NCI-H2227 (cell line): ENCODE results near the gene PANX2.

Experiments used
- DNase-seq: peaks from one replicate; lab custom pipeline; 2025; ENCODE audit not compliant: unreplicated experiment; lab: John Stamatoyannopoulos, UW

The PANX2 gene

DNA sequence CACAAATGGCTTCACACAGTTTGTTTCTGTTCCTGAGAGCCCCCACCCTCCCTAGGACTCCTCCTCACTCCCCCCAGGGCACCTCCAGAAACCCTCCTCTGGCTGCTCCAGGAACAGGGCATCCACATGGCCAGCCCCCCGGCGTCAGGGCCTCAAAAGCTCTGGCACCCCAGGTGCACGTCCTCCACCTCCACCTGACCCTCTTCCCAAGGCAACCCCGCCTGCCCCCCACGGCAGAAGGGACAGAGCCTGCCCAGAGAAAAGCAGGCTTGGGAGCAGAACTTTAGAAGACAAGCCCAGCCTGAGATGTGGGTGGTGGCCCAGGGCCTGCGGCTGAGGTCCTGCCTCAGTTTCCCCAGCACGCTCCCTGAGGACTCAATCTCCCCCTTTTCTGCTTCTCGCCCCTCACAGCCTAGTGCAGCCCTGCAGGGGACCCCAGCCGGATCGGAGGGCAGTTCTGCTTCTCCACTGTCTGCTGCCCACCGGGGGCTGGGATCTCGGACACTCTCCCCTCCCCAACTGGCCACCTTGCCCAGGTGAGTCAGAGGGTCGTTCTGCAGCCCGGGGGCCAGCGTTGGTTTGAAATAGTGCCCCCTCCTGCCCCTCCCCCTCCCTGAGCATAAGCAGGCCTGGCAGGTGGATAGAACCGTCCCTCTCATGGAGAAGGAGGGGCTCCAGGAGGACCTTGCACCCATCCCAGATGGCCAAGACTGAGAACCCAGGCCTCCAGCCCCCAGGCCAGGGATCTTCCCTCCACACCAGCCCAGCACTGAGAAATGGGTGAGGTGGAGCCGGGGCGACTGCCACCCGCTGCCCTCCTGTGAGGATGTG, 12.8 kb downstream of the PANX2 start:
- no peak for DNase-seq

DNA sequence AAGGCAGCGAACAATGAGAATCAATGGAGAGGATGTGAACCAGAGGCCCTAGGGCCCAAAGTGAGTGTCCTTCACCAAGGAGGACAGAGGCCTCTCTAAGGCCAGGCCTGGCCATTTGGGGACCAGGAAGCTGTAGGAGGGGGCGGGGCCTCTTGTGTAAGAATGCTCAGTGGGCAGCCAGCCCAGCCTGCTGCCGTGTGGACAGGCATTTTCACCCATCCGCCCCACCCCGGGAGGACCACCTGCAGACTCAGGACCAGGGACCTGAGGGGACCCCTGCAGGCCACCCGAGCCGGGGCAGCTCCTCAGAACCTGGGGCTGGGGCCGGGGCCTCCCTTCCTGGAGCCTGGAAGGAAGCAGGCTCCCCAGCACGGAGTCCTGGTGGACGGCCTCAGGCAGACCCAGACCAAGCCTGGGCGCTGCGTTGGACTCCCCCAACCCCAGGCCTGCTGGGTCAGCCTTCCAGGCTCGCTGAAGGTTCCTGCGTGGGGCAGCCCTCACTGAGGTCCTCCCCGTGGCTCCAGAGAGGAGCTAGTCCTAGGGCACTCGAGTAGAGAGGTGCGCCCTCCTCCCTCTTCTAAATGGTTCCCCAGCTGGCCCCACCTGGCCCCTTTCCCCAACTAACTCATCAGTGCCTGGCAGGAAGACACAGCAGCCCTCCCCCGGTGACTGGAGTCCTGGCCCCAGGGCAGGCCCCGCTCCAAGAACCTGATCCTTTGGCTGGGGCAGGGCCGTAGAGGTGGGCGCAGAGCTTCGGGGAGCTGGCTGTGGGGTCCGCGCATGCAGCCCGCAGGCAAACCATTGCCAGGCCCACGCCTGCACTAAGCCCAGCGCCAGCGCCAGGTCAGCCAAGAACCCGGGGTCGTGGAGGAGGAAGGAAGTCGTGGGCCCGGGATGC, 13.7 kb downstream of the PANX2 start:
- DNase-seq: no peak

DNA sequence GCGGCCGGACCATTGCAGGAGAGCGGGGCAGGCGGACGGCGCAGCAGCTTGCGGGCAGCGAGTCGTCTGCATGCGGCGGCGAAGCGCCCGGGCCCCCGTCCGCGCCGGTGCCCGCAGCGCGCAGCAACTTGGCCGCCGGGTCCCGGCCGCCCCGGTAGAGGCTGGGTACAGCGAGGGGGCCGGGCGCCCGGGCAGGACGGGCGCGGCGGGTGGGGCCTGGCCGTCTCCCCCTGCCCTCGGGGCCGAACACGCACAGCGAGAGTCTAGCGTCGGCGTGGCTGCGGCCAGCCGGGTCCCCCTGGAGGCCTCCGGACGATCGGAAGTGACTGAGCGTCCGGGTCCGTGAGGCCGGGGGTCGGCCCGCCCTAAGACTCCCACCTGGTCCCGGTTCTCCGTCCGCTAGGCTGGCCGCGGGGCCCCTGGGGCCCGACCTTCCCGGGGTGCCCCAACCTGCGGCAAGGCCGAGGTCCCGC, 14.4 kb downstream of the PANX2 start:
- no peak for DNase-seq

DNA sequence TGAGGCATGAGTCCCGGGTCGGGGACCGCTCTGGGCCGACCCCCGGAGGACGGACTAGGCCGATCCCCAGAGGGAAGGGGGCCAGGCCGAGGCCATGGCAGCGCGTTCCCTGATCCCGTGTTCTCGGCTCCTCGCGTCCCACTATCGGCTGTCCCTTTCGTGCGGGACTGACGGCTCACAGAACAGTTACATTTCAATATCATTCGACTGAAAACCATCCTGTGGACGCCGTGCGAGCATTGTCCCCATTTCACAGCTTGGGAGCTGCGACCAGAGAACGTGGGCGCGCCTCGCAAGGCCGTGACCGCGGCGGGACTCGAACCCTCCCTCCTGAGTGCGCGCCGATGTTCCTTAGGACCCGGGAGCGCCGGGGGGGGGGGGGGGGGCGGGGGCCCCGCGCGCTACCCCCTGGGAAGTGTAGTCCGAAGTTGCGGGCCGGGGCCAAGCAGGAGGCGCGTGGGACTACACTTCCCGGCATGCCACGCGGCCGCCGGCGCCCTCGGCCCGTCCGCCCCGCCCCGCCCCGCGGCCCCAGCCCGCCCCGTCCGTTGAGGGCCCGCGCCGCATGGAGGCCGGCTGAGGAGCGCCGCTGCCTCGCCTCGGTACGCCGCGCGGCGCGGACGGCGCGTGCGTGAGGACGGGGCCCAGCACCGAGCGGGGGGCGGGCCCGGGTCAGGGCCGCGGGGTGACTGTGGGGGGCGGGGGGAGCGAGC, 15.0 kb downstream of the PANX2 start, which contains the start of gene TRABD:
Gene TRABD (plus strand): TSS at position 539 of the 713 bp plus-strand sequence. CDS start 7,148 bp downstream, outside the sequence.
- DNase-seq: peak; percentile 89

DNA sequence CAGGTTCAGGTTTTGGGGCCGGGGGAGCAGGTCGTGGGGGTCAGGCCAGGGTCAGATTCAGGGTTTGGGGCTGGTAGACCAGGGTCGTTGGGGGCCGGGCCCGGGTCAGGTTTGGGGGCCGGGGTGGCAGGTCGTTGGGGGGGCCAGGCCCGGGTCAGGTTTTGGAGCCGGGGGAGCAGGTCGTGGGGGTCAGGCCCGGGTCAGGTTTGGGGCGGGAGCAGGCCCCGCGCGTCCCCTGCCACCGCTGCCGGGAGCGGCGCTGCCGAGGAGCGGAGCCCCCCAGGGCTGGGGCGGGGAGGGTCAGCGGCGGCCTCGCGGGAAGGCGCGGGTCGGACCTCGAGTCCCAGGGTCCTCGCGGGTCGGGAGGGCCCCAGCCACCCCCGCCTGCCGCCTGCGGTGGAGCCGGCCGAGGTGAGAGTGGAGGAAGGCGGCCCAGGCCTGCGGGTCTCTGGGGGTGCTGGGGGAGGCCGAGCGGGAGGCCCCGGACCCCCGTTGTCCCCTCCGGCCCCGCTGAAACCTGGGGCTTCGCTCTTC, 15.7 kb downstream of the PANX2 start:
- no peak for DNase-seq

DNA sequence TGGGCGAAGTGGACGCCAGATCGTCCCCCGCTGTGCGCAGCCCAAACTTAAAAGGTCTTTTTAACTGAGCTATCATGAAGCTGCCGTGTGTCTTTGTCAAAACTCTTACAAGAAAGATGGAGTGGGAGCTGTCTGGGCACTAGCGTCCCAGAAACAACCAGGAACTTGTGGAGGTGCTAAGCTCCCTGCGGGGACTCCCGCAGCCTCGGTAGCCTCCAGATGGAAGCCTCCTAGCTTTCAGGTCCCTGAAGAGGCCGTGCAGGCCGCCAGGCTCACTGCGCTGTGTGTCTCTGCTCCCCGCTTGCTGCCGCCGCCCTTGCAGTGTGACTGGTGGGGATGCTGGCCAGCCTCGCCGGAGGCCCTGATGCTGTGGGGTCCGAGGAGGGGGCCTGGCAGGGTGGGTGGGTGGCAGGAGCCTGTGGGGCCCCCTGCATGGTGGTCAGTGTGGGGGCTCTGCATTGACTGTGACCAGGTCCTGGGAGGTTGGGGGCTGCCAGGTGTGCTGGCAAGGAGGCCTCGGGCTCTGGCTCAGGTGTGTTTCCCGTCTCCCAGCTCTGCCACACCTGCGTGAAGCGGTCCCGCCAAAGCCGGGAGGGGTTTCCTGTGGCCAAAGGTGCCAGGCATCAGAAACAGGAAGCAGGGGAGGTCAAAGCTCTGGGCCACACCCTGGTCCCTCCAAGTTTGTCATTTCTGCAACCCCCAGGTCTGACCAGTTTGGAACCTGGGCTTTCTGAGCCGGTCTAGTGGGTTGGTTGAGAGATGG, 16.4 kb downstream of the PANX2 start:
- no peak for DNase-seq

DNA sequence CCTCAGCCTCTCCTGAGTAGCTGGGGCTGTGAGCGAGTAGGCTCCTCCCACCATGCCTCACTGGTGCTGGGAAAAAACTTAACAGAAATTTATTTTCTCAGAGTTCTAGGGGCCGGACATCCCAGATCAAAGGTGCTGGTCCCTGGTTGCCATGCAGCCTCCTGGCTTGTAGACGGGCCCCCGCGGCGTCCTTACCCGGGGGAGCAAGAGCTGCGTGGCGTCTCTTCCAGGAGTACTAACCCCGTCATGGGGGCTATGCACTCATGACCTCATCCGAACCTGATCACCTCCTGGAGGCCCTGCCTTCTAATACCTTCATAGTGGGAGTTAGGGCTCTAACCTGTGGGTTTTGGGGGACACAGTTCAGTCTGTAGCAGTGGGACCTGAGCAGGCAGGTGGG, 17.8 kb downstream of the PANX2 start:
- no peak for DNase-seq

DNA sequence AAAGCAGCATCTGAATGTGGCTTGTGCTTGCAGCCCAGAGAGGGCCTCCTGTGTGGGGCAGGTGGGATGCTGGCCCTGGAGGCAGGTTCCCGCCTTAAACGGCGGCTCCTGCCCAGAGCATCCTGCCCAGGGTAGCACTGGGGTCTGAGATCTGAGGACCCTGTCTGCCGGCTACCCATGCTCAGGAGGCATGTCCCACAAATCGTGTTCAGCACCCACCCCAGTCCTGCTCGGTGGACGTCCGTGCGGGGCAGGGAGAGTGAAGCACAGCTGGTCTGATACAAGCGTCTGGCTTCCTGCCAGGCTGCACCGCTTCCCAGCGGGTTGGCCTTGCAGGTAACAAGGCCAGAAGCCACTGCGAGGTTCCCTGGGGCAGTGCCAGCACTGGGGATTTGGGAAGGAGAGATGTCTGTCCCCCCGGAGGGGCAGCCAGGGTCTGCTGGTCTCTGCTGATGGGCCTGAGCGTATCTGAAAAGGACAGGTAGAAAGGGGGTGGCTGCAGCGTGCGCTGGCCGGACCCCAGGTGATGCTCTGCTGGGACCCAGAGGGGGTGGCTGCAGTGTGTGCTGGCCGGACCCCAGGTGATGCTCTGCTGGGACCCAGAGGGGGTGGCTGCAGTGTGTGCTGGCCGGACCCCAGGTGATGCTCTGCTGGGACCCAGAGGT, 18.8 kb downstream of the PANX2 start:
- no peak for DNase-seq

DNA sequence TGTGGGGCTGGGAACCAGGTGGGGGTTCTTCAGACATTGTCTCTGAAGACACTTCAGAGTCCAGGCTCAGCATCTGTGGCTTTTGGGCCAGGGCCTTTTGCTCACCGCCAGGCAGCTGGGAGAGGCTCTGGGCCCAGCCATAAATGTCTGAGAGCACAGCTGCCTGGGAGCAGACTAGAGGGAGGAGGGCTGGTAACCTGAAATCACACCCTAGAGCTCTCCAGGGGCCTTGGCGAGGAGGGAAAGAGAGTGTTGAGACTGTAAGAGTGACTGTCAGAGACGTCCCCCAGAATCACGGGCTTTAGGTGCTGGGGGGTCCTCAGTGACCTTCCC, 19.3 kb downstream of the PANX2 start:
- peak; percentile 30 for DNase-seq

DNA sequence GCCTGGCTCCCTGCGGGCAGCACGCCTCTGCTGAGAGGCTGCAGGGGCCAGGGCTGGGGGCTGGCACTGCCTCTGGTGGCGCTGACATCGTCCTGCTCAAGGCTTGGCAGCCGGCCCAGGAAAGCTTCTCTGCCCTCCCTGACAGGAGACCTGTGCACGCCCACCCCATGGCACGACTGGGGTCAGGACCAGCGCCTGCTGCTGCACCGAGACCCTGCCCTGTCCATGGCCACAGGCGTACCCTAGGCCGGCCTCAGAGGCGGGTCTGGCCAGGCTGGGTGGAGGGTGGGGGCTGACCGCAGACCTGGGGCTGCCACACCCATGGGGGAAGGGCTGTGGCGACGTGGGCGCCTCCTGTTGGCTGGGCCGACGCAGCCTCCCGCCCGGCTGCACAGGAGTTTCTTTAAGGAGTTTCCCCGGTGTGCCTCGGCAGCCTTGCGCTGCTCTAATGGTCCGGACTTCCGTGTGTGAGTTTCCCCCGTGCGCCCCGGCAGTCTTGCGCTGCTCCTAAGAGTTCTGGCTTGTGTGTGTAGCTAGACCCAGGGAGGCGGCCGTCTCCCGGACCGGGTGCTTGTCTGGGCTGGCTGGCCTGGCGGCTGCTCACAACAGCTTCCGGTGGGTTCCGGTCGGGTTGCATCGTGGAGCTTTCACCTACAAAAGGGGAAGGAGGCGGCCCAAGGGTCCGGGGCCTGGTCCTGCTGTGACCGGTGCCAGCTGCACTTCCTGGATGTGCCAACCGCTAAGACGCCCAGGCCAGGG, 19.8 kb downstream of the PANX2 start:
- DNase-seq: peak; percentile 69

DNA sequence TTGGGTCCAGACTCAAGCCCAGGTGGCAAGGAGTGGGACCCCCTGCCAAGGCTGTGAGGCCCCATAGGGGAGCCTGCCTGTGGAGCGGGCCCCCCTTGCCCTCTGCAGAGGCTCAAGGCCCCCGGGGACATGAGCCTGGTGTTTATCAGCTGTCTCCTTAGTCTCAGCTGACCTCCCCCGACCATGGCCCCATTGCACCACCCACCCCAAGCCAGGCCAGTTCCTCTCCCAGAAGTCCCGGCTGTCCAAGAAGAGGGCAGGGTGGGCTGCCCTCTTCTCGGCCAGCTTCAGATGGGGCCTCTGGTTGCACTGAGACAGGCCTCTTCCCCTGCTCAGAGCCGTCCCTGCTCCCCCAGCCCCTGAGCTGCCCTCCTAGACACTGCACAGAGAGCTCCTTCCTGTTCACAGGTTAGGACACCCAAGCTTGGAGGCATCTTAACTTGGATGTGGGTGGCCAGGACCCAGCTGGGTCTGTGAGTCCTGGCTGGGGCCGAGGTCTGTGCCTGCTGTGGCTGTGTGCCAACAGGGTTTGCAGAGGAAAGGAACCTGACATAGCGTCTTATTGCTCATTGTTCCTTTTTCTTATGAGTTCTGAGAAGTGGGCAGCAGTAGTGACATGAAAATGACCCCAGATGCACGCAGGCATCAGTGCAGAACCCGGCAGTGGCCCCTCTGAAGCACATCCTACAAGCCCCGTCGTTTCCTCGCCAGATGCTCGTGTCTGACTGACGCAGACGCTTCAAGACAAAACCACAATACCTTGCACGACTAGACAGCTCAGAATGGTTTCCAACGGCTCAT, 20.6 kb downstream of the PANX2 start:
- no peak for DNase-seq

DNA sequence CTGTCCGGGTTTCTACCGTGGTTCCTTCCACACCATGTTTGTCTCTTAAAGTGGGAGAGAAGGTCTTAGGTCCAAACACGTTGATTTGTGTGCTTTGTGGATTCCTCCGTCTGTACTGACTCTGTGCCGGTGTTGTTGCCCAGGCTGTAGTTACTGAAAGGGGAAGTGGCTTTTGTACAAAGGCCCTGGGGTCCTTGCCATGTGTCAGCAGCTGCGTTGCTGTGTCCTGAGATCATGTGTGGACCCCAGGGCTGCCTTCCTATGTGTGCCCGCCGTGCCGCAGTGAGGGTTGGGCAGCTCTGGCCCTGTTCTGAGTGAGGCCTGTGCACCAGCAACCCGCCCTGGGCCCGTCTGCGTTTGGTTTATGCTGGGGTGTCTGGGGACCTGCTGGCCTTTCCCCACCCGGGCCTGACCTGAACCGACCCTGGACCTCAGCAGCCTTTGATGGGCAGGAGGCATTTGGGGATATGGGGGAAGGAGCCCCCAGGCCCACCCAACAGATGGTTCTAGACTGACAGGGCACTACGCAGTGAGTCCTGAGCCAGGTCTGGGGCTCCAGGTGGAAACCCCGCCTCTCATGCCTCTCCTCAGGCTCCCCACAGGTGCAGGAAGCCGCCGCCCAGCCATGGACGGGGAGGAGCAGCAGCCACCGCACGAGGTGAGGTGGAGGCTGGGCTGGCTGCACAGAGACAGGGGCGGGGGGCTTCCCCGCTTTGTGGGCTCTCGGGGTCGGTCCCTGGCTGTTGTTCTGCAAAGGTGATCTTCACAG, 22.1 kb downstream of the PANX2 start:
- DNase-seq: no peak

DNA sequence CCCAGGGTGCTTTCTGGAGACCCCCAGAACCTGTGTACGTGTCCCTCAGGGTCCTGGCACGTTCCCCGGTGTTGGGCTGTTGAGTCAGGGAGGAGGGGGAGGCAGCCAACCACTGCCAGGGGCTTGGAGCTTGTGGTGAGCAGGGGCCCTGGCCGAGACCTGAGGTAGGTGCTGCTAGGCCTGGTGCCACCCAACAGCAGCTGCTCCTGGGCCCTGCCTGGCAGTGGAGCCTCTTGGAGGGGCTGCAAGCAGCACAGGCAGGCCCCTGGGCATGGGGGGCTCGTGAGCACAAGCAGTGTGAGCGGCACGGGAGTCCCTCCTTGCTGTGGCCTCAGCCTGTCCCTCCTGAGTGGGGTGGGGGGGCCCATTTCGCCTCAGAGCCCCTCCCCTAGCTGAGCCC, 23.1 kb downstream of the PANX2 start:
- no peak for DNase-seq

DNA sequence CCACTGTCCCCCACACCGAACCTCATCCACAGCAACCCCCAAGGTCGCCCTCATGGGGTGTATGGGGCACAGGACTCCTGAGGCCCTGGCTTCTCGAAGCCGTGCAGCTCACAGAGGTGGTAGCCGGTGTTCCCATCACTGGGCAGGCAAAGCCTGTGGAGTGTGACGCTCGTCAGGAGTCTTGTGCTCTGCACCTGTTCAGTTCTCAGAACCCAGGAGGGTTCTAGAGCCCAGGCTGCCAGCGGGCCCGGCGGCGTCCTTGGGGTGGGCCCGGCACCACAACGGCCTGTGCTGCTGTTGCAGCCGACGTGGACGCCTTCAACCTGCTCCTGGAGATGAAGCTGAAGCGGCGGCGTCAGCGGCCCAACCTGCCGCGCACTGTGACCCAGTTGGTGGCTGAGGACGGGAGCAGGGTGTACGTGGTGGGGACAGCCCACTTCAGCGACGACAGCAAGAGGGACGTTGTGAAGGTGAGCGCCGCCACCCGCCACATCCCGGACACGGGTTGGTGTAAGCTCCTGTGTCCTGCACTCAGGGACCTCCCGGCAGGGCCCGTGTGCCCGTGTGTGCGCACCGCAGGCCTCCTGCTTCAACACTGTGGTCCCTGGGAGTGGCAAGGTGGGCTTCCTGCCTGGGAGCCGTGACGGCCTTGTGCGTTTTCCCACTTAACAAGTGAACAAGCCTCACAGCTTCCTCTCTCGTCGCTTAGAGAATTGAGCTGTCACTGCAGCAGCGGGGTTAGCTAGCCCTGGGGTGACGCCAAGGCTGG, 23.7 kb downstream of the PANX2 start:
- no peak for DNase-seq

DNA sequence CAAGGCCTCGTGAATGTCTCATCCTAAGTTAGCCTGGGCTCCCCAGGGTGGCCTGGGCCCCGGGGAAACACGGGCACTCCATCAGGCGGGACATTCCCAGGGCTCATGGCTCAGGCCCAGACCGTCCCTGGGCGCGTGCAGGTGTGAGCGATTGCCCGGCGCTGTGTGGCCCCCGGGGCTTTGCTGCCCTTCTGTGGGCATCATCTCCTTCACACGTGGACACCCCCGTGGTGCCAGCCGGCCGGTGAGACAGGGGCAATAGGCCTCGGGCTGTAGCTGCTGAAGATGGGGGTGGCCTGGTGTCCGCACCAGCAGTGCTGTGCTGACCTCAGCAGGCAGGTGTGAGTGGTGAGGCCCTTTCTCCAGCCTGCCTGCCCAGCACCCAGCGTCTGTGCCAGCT, 25.7 kb downstream of the PANX2 start:
- no peak for DNase-seq

DNA sequence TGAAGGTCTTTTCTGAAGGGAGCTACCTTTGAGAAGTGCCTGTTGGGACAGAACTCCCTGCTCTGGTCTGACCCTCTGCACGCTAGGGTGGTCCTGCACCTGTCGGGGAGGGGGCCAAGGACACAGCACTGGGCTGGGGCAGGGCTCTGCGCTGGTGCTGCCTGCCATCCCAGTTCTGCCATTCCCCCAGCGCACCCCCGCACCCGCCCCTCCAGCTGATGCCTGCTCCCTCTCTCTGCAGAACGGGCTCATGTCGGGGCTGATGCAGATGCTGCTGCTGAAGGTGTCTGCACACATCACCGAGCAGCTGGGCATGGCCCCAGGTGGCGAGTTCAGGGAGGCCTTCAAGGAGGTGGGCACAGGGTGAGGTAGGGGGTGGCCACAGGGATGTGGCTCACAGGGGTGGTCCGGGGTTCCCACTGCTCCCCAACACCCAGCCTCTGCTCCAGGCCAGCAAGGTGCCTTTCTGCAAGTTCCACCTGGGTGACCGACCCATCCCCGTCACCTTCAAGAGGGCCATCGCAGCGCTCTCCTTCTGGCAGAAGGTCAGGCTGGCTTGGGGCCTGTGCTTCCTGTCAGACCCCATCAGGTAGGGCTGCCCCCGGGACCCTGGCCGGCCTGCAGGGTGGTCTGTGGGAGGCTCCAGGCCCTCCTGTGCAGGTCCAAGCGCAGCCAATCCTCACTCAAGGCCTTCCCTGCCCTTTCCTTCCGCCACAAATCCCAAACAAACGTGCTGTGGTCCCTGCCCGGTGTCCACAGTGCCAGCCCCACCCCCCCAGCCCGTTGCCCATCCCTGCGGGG, 26.7 kb downstream of the PANX2 start:
- no peak for DNase-seq
